Measurements from ENCODE around the gene EFCC1. TPM values are rescaled to one million over a fixed set of nuclear protein-coding genes. Genes with fewer than 3 reads are reported as not detected.

Gene EFCC1
- total RNA-seq, 1 experiment from 2014 or later = 1.0 TPM

DNA sequence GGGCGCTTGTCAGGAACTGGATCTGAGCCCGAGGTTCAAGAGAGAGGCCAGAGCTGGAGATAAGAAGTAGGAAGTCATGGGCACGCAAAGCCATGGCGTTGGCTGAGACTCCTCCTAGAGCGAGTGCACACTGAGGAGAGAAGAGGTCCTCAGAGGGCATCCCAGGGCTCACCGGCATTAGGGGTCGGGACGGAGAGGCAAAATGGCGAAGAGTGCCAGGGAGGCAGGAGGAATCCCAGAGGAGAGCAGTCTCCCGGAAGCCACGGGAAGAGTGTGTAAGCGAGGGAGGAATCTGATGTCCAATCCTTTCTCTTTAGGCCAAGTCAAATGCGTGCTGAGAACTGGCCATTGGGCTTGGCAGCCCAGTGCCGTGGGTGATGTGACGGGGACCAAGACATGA, 24.0 kb downstream of the EFCC1 start:
- ChIA-PET POLR2A (no interaction called here), CTCF (interaction anchor here (1.5 to 1.7 kb wide), 2 partner anchors 55 to 221 kb away, joined by 4 read pairs; no protein-coding TSS in a partner anchor), RAD21 (ENCODE audit: low non-redundant PET in 1 of 2, low total read pairs in 2 of 2, uncharacterized antibody in 2 of 2, unreplicated experiment in 2 of 2) (interaction anchor here in 1 of 2 experiments (0.8 kb wide), 1 partner anchor 375 kb away, joined by 3 read pairs; no protein-coding TSS in a partner anchor)
- ATAC-seq = no peak
- Histone ChIP-seq H3K4me1 (ENCODE audit: control insufficient read depth in 1 of 2, insufficient read depth in 2 of 2, low read length in 2 of 2) (peaks cover 17 to 31% of the 10 kb centered on the region in 2 experiments), H3K4me2 (ENCODE audit: low read length) (no peak overlapping the region), H2AFZ (ENCODE audit: low read depth, low read length, poor library complexity, severe bottlenecking) (no peak overlapping the region), H3K79me2 (ENCODE audit: insufficient read depth, low read length) (no peaks in the 10 kb centered on the region), H3K9ac (ENCODE audit: low read length) (no peak overlapping the region), H3K27ac (ENCODE audit: low read depth, low read length) (no peak overlapping the region), H3K36me3 (ENCODE audit: control insufficient read depth in 1 of 2, insufficient read depth in 2 of 2, low read length in 2 of 2) (no peaks in the 10 kb centered on the region), H3K9me2 (ENCODE audit: insufficient read depth) (no peaks in the 10 kb centered on the region), H3K27me3 (ENCODE audit: insufficient read depth, low read length) (no peaks in the 10 kb centered on the region), H3K9me3 (ENCODE audit: control insufficient read depth in 1 of 2, insufficient read depth in 1 of 2, low read depth in 1 of 2, low read length in 2 of 2) (no peaks in the 10 kb centered on the region), H4K20me1 (ENCODE audit: insufficient read depth) (no peaks in the 10 kb centered on the region), H3K4me3 (replicated peaks in 1 of 2; ENCODE audit: low read depth in 1 of 2, low read length in 2 of 2) (no peak overlapping the region)
- no TSS peak for BruUV-seq (replicated peaks)
- intact Hi-C loops (cut with micrococcal nuclease) = loop anchor here (10.0 kb wide), 1 partner anchor 220 kb away; the partner anchor contains the start of gene COPG1
- TF ChIP-seq, protein P1, sequence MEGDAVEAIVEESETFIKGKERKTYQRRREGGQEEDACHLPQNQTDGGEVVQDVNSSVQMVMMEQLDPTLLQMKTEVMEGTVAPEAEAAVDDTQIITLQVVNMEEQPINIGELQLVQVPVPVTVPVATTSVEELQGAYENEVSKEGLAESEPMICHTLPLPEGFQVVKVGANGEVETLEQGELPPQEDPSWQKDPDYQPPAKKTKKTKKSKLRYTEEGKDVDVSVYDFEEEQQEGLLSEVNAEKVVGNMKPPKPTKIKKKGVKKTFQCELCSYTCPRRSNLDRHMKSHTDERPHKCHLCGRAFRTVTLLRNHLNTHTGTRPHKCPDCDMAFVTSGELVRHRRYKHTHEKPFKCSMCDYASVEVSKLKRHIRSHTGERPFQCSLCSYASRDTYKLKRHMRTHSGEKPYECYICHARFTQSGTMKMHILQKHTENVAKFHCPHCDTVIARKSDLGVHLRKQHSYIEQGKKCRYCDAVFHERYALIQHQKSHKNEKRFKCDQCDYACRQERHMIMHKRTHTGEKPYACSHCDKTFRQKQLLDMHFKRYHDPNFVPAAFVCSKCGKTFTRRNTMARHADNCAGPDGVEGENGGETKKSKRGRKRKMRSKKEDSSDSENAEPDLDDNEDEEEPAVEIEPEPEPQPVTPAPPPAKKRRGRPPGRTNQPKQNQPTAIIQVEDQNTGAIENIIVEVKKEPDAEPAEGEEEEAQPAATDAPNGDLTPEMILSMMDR (IDR thresholded peaks at IDR 0.05 in 2 of 3, conservative IDR thresholded peaks at IDR 0.05 in 1 of 3; ENCODE audit: borderline replicate concordance in 1 of 3, insufficient read depth in 1 of 3, low read depth in 2 of 3, low read length in 2 of 3) = no peak
- TF ChIP-seq EZH2 (IDR thresholded peaks at IDR 0.05) = no peak
- DNase-seq (ENCODE audit: low read depth, low spot score) = no peak

GRCh38 chr3:129025691-129026435, 24.8 kb downstream of the EFCC1 start:
- ChIA-PET RAD21 (ENCODE audit: low non-redundant PET in 1 of 2, low total read pairs in 2 of 2, uncharacterized antibody in 2 of 2, unreplicated experiment in 2 of 2) (no interaction called here), CTCF (interaction anchor here (1.5 to 3.1 kb wide), 5 partner anchors 9 to 220 kb away, joined by 4 to 25 read pairs (median 5); no protein-coding TSS in a partner anchor), POLR2A (interaction anchor here (2.1 kb wide), 1 partner anchor 96 kb away, joined by 5 read pairs; the partner anchor contains the start of gene RAB43)
- intact Hi-C loops (cut with micrococcal nuclease) = loop anchor here (10.0 kb wide), 1 partner anchor 219 kb away; the partner anchor contains the start of gene COPG1
- DNase-seq (ENCODE audit: low read depth, low spot score) (no peak), ATAC-seq (no peak)
- H3K4me1 ChIP-seq (ENCODE audit: control insufficient read depth in 1 of 2, insufficient read depth in 2 of 2, low read length in 2 of 2) = peaks cover 13 to 27% of the 10 kb centered on the region in 2 experiments
- peak overlapping the region; percentile 60; the same call in 1 of the 2 replicates for H3K9ac ChIP-seq (ENCODE audit: low read length)
- H4K20me1 ChIP-seq (ENCODE audit: insufficient read depth) = no peaks in the 10 kb centered on the region
- H3K27me3 ChIP-seq (ENCODE audit: insufficient read depth, low read length) = no peaks in the 10 kb centered on the region
- BruUV-seq (replicated peaks) = no TSS peak
- H3K9me2 ChIP-seq (ENCODE audit: insufficient read depth) = no peaks in the 10 kb centered on the region
- no peak overlapping the region; a peak in 1 of 4 replicates for H3K4me3 ChIP-seq (replicated peaks in 1 of 2; ENCODE audit: low read depth in 1 of 2, low read length in 2 of 2)
- TF ChIP-seq EZH2 (IDR thresholded peaks at IDR 0.05) (no peak), POLR2A (IDR thresholded peaks at IDR 0.05; ENCODE audit: borderline replicate concordance, extremely low read depth, insufficient read depth, insufficient read length) (no peak), TCF7L2 (IDR thresholded peaks at IDR 0.05; ENCODE audit: borderline replicate concordance, extremely low read depth, insufficient read depth, insufficient read length) (no peak), ELF1 (IDR thresholded peaks at IDR 0.05; ENCODE audit: borderline replicate concordance, low read depth) (no peak), CEBPB (IDR thresholded peaks at IDR 0.05; ENCODE audit: low read depth) (no peak), ZFX (IDR thresholded peaks at IDR 0.05) (no peak)
- H2AFZ ChIP-seq (ENCODE audit: low read depth, low read length, poor library complexity, severe bottlenecking) = no peak overlapping the region
- H3K4me2 ChIP-seq (ENCODE audit: low read length) = peak overlapping the region; percentile 97
- no peaks in the 10 kb centered on the region for H3K9me3 ChIP-seq (ENCODE audit: control insufficient read depth in 1 of 2, insufficient read depth in 1 of 2, low read depth in 1 of 2, low read length in 2 of 2)
- H3K79me2 ChIP-seq (ENCODE audit: insufficient read depth, low read length) = no peaks in the 10 kb centered on the region
- H3K27ac ChIP-seq (ENCODE audit: low read depth, low read length) = no peak overlapping the region
- H3K36me3 ChIP-seq (ENCODE audit: control insufficient read depth in 1 of 2, insufficient read depth in 2 of 2, low read length in 2 of 2) = no peaks in the 10 kb centered on the region
